Activated CD8-positive, alpha-beta memory T cell treated with anti-CD3 and anti-CD28 coated beads for 4 hours (primary cell): ENCODE measurements around the gene ZNF322.
"Not testable (repeated sequence)": the region's sequence is repeated elsewhere in the genome, so short reads cannot be mapped to it uniquely, and the experiment has no call there.

Experiments
- DNase-seq, 2 donors: peaks; one replicate each; pipeline ENCODE4 v3.0.0-alpha.2; 2020; ENCODE audit warnings: low read depth in 2 of 2

The ZNF322 gene, protein sequence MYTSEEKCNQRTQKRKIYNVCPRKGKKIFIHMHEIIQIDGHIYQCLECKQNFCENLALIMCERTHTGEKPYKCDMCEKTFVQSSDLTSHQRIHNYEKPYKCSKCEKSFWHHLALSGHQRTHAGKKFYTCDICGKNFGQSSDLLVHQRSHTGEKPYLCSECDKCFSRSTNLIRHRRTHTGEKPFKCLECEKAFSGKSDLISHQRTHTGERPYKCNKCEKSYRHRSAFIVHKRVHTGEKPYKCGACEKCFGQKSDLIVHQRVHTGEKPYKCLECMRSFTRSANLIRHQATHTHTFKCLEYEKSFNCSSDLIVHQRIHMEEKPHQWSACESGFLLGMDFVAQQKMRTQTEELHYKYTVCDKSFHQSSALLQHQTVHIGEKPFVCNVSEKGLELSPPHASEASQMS

DNA sequence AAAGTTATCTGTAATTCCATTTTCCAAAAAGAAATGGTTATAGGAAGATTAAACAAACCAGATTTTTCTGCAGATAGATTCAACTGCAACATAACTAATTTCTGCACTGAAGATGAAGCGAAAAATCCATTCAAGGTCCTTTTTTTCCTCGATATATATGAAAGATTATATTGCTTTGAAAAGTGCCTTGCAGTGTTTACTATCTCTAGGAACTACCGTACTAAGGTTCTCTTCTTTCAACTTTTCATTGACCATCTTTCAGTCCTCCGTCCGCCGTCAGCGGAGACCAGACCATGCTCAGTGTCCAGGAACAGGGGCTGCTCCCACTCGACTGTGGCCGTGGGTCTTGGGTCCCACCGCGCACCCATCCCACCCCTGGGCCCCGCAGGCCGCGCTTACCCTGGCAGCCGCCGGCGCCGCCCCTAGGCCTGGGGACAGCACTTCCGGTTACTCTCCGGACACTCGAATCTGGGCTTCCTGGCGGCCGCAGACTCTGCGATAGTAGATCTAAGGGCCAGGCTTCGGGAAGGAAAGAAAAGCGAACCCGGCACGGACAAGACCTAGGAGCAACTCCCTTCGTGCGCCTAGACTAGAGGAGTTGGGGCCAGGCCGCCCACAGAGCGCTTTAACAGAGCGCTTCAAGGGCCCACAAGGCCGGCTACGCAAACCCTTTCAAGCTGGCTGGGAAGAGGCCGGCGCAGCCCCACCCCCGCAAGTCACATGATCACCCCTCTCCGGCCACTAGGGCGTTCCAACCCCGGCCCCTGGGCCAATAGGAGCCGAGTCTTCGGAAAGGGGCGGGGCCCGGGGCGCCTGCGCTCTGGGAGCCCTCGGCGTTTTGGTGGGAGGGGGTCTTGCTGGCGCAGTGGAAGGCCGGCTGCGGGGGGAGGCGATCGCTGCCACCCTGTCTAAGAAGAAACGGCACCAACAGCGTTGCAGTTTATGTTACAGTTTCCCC, at the start of gene ZNF322:
TSS of gene ZNF322 (minus strand) at position 705 of the 958 bp plus-strand sequence. CDS start 21,193 bp downstream, outside the sequence.
- DNase-seq, result peak; percentile 74 to 78

DNA sequence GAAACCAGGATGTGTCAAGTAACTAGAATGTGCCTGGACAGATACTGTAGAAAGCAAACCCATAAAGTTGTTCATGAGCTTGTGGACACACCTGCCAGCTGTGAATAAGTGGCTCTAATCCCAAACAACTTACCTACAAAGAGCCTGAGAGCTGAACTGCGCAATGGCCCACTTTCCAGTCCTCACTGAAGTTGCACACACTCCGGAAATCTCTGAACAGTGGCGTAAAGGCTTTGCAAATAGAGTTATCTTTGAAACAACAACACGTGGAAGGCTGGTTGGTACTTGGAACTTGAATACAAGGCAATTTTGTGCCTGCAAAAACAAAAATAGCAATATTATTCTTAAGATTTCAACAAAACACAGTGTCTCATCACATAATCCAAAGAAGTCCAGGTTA, 46.2 kb upstream of the ZNF322 start:
- DNase-seq, result not testable (repeated sequence)

DNA sequence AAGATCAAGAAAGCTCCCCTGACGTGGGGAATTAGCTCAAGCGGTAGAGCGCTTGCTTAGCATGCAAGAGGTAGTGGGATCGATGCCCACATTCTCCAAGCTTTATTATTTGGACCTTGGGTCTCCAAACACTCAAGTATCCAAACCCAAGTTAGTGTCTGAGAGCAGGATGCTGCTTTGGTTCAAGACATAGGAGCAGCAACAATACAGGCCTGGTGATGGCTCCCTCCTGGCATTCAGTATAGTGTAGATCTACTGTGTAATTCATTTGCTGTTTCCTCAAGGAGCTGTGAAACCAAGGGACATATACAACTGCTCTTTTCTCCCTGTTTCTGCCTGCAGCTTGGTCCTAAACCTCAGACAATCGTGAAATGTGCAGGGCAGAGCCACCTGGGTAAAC, 45.8 kb upstream of the ZNF322 start:
- DNase-seq, result not testable (repeated sequence)

DNA sequence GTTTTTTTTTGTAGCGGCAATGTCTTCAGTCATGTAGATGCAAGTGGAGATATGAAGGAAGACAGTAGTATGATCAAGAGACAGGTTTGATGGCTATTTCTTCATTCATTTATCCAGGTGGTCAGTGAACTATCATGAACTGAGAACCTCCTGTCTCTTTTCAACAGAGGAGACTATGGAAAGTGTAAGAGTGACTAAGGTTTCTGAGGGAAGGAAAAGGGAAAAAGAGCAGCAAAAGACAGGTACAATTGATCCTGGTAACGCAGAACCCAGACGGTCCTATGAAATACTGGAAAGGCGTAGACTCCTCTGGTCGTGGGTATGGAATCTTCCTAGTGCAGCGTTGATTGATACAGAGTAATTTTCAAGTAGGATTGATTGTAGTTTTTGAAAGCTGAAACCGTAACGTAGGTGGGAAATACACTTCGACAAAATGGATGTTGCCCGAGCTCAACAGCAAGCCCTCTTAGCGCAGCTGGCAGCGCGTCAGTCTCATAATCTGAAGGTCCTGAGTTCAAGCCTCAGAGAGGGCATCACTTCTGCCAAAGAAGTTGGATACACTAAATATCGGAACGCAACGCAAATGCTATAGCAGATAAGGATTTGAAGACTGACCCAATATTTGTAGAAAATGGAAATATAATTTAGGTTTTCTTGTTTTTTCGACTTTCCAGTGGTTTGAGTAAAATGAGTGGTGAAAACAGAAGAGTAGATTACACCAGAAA, 41.6 kb upstream of the ZNF322 start:
- DNase-seq, result not testable (repeated sequence)

DNA sequence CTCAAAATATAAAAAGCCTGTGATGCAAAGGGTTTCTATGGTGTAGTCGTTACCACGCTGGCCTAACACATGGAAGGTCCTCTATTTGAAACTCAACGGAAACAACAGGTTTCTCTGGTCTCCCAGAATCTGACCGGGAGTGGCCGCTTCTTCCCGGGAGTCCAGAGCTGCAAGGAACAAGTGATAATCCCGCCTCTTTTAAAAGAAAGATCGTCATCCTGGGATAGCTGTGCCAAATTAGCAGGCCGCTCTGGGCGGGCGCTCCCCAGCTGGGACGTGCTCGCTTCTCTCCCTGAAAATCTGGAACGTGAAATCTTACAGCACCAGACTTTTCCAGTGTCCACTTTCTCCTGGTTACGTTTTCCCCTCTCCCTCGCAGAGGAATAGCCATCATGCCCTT, 38.0 kb upstream of the ZNF322 start:
- DNase-seq, result not testable (repeated sequence)

DNA sequence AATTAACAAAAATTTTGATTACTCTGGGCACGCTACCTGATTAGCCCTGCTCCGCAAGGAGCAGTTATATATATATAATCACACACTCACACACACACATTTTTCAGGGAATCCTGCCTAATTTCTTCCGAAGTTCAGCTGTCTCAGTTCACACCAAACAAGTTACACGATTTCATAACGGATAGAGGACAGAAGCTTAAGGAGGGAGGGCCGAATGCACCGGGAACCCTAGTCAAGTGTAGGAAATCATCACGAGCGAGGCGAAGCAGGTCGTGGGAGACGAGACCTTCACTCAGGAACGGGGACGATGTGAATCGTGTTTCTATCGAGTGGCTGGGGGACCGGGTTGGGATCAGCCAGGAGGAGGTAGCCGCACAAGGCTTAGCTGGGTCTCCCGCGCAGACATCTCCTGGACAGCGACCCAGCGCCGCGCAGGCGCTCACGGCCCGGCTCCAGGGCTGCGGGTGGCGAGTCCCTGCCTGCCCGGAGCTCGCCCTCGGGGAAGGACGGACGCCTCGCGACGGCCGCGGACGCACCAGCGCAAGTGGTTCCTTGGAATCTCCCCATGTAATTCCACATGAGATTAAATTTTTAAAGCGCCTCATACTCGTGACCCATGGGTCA, 29.9 kb upstream of the ZNF322 start:
- not testable (repeated sequence) for DNase-seq

DNA sequence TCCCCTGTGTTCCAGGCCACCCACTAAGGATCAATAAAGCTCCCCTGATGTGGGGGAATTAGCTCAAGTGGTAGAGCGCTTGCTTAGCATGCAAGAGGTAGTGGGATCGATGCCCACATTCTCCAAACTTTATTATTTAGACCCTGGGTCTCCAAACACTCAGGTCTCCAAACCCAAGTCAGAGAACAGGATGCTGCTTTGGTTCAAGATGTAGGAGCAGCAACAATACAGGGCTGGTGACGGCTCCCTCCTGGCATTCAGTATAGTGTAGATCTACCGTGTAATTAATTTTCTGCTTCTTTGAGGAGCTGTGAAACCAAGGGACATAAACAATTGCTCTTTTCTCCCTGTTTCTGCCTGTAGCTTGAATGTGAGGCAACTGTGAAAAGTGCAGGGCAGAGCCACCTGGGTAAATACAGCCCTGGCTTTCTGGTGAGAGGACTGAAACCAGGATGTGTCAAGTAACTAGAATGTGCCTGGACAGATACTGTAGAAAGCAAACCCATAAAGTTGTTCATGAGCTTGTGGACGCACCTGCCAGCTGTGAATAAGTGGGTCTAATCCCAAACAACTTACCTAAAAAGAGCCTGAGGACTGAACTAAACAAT, 23.0 kb upstream of the ZNF322 start:
- DNase-seq, result not testable (repeated sequence)

DNA sequence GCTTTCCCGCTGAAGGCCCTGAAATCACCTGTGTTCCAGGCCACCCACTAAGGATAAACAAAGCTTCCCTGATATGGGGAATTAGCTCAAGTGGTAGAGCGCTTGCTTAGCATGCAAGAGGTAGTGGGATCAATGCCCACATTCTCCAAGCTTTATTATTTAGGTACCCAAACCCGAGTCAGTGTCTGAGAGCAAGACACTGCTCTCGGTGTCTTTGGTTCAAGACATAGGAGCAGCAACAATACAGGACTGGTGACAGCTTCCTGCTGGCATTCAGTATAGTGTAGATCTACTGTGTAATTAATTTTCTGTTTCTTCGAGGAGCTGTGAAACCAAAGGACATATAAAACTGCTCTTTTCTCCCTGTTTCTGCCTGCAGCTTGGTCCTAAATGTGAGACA, 13.7 kb upstream of the ZNF322 start:
- DNase-seq, result not testable (repeated sequence)

DNA sequence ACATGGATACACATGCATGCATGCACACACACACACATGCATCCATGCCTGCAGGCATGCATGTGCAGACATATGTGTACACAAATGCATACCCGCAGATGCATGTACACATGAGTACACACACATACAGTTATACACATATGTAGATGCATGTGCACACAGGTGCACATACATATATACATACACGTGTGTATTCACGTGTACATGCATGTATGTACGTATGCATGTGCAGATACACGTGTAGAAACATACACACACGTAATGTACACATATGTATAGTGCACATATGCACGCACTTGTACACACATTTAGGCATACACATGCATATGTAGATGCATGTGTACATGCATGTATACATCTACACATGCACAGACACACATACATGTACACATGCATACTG, 11.0 kb upstream of the ZNF322 start:
- not testable (repeated sequence) for DNase-seq

DNA sequence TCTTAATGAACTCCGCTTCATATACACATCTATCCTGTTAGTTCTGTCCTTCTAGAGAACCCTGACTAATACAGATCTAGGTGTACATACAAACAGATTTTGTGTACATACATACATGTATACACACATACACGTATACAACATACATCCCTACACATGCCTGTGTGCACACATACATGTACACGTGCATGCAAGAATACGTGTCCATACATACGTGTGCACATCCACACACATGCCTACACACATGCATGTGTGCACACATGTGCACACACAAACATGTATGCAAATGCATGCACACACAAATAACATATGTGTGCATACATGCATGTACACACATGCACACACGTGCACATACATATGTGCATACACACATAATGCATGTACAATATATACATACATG, 10.5 kb upstream of the ZNF322 start:
- DNase-seq, result not testable (repeated sequence)

DNA sequence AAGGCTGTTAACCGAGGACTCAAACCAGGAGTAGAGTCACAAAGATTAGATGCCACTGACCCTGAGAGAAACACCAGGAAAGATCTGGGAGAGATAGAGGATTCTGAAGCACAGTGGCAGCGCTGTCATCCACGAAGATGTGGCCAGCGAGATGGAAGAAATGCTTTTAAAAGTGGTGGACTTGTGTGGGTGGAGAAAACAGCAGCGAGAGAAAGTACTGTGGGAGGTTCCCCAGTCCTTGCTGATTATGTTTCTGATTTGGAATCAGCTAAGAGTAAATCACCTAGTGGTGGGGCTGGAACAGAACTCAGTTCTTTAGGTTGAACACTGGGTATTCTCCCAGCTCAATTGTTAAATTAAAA, 435 bp upstream of the ZNF322 start:
- DNase-seq, result no peak

DNA sequence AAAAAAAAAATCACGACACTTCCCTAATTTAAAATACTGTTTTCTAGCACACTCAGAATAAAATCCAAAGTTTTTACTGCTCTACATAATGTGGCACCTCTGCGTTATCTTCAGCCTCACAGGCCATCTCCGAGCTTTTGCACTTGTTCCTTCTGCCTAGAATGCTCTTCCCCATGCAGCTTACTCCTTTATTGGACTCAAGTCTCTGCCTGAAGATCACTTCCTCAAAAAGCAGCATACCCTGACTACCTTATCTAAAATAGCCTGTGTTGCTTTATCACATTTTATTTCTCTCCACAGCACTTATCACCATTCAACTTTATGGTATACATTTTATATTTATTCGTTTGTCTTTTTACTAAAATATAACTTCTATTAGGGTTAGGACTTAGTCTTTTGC, 2.3 kb downstream of the ZNF322 start:
- DNase-seq, result no peak

DNA sequence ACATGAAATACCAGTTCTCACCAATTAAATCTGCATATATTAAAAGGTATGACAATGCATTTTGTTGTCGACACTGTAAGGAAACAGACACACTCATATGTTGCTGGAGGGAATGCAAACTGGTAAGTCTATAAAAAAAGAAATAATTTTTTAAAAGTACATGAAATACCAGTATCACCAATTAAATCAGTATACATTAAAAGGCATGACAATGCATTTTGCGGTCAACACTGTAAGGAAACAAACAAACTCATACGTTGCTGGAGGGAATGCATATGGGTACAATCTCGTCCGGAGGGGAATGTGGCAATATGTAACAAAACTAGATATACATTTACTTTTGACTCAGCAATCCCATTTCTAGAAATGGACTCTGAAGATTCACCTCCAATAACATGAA, 6.5 kb downstream of the ZNF322 start:
- no peak for DNase-seq

DNA sequence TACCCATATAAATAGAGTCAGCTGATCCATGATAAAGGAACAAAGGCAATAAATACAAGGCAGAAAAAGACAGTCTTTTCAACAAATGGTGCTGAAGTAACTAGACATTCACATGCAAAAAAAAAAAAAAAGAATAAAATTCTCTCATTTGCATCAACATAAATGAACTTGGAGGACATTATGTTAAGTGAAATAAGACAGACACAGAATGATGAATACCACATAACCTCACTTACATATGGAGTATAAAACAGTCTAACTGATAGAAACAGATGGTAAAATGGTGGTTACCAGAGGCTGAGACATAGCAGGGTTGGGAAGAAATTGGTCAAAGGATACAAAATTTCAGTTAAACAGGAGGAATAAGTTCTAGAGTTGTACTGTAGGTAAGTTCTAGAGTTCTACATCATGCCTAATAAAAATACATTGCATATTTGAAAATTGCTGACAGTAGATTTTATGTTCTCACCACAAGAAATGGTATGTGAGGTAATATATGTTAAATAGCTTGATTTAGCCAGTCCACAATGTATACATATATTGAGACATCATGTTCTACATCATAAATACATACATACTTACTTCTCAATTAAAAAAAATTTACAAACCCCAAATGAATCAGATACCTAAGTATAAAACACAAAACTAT, 8.3 kb downstream of the ZNF322 start:
- no peak for DNase-seq

DNA sequence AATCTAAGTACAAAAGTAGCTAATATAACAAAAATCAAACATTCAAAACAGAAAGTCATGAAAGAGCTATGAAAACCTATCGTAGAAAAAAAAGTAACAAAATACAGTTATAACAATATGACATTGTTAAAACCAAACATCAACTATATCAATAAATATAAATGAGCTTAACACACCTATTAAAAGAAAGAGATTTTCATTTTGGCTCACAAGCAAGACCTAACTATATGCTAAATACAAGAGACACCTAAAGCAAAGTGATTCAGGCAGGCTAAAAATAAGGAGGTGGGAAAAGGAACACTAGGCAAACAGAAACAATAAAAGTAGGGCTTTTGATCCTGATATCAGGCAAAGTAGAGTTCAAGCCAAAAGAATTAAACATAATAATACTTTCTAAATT, 13.5 kb downstream of the ZNF322 start:
- DNase-seq, result no peak

DNA sequence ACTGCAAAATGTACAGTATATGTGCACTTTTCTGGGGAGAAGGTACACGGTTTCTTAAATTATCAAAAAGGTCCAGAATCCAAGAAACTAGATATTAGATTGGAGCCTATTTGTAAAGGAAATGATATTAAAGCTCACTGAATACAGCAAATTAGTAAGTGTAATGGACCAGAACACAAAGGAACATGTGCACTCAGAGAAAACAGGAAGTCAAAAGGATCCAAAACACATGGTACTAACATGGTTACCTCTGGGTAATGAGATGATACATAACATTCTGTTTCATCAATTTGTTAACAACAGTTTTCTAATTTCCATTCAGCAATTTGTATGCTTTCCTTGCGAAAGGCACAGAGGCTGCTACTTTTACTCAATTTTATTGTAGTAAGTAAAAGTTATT, 18.7 kb downstream of the ZNF322 start:
- DNase-seq, result no peak

DNA sequence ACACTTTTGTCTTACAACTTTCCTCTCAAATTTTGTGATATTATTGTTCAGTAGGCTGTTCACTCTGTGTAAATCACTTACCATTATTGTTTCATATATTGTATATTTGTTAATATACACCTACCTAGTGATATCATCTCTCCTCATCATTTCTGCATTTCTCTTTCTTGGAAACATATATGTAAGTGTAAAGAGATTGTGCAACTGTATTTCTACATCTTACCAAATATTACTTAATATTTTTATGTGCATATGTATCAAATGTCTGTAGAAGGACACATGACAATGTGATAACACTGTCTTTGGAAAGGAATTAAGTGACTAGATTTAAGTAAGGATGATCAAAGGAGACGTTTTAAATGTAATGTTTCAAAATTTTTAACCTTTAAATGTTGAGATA, 30.2 kb downstream of the ZNF322 start:
- DNase-seq, result no peak

DNA sequence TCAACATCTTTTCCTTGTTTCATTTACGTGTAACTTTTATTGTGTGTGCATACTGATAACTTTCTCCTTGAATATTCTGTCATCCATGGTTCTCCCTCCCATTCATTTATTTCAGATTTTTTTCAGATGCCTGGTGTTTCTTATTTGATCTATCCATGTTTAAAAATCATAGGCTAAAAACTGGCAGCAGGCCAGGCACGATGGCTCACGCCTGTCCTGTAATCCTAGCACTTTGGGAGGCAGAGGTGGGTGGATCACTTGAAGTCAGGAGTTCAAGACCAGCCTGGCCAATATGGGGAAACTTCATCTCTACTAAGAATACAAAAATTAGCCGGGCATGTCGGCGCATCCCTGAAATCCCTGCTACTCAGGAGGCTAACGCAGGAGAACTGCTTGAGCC, 31.7 kb downstream of the ZNF322 start:
- DNase-seq, result no peak

DNA sequence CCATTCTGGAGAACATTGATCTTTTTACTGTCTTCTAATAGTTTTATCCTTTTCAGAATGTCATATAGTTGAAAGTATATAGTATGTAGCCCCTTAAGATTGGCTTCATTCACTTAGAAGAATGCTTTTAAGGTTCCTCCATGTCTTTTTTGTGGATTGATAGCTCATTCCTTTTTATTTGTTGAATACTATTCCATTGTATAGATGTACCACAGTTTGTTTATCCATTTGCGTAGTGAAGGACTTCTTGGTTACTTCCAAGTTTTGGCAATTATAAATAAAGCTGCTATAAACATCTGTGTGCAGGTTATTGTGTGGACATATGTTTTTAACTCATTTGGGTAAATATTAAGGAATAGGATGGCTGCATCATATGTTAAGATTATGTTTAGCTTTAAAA, 35.0 kb downstream of the ZNF322 start:
- DNase-seq, result no peak

DNA sequence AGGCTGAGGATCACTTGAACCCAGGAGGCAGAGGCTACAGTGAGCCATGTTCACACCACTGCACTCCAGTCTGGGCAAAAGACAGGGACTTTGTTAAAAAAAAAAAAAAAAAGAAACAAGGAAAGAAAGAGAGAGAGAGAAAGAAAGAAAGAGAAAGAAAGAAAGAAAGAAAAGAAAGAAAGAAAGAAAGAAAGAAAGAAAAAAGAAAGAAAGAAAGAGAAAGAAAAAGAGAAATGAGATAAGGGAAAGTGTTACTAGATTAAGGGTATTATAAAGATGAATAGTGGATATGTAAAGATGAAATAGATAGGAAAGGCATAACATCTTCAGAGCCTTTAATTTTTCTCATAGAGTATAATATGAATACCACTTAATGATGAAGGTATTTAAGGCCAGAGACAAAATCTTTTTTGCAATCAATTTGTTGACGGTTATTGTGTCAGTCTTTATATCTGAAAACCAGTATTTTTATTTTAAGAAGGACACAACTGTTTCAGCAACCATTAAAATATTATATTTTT, 36.1 kb downstream of the ZNF322 start:
- no peak for DNase-seq
